DMS153 treated with DMSO at 0.1 percent for 48 hours (cell line): Measurements from ENCODE around the gene ASF1B.

Experiments
- DNase-seq: peaks from one replicate; lab custom pipeline; 2025; ENCODE audit not compliant: unreplicated experiment; lab: John Stamatoyannopoulos, UW

The ASF1B gene

GRCh38 chr19:14138576-14139265 lies 2.3 kb upstream of the ASF1B start:
- no peak for DNase-seq

- DNase-seq, result no peak
These were observed 342 bp downstream of the ASF1B start for GRCh38 chr19:14135985-14136508.

GRCh38 chr19:14135355-14135754 lies 1.0 kb downstream of the ASF1B start:
- no peak for DNase-seq

- no peak for DNase-seq
These were observed 8.4 kb downstream of the ASF1B start for GRCh38 chr19:14127929-14128509.

GRCh38 chr19:14127176-14127575 lies 9.2 kb downstream of the ASF1B start:
- DNase-seq, result no peak

GRCh38 chr19:14122924-14123323 lies 13.5 kb downstream of the ASF1B start:
- no peak for DNase-seq

GRCh38 chr19:14120497-14120780 lies 15.9 kb downstream of the ASF1B start:
- DNase-seq, result no peak

- DNase-seq, result no peak
These were observed 16.5 kb downstream of the ASF1B start for GRCh38 chr19:14119644-14120496.

- DNase-seq, result no peak
These were observed 17.2 kb downstream of the ASF1B start for GRCh38 chr19:14119146-14119545.

- peak; percentile 26 for DNase-seq
These were observed 18.0 kb downstream of the ASF1B start for GRCh38 chr19:14118165-14119051.

- DNase-seq, result peak; percentile 95
These were observed 18.7 kb downstream of the ASF1B start, which contains the start of gene PRKACA for GRCh38 chr19:14117668-14118164. TSS of gene PRKACA (minus strand) at chr19:14117762. CDS start at chr19:14117547, 215 bp downstream.

- DNase-seq, result no peak
These were observed 19.3 kb downstream of the ASF1B start for GRCh38 chr19:14116918-14117578.

GRCh38 chr19:14116525-14116917 lies 19.9 kb downstream of the ASF1B start:
- DNase-seq, result no peak

GRCh38 chr19:14115756-14116155 lies 20.6 kb downstream of the ASF1B start:
- no peak for DNase-seq

- DNase-seq, result no peak
These were observed 21.5 kb downstream of the ASF1B start for GRCh38 chr19:14114854-14115253.

GRCh38 chr19:14114439-14114838 lies 21.9 kb downstream of the ASF1B start:
- no peak for DNase-seq

GRCh38 chr19:14113762-14114414 lies 22.5 kb downstream of the ASF1B start:
- no peak for DNase-seq

- DNase-seq, result no peak
These were observed 23.5 kb downstream of the ASF1B start for GRCh38 chr19:14112809-14113385.
